SK-N-SH (cell line): ENCODE data around the gene ABCC5. TPM values are rescaled to one million over a fixed set of nuclear protein-coding genes. Genes with fewer than 3 reads are reported as not detected.

Experiments
- CTCF ChIA-PET: fragments of 300-600, 350-600 bp; formaldehyde crosslinking; extraction: SDS; loops from one replicate; lab custom pipeline; 2021; lab: Yijun Ruan, JAX
- POLR2A ChIA-PET: fragments of 350-600 bp; sonication (Branson Sonifier 250); formaldehyde crosslinking; extraction: SDS; loops from one replicate; lab custom pipeline; 2020; ENCODE audit warnings: antibody characterized with exemption, inconsistent platforms; lab: Yijun Ruan, JAX
- DNase-seq: peaks from one replicate; pipeline ENCODE4 v3.0.0; 2012
- H2AFZ ChIP-seq: fragments of 200-600 bp; sonication (generic); 2 replicates; pipeline ENCODE4 v1.8.1; 2016; ENCODE audit warnings: antibody characterized with exemption, mild to moderate bottlenecking, low read depth
- H3F3A ChIP-seq: fragments of 200-600 bp; sonication (generic); replicated peaks from 2 replicates; pipeline ENCODE3; 2016; ENCODE audit warnings: antibody characterized with exemption, mild to moderate bottlenecking; ENCODE audit not compliant: insufficient read depth
- H3K27ac ChIP-seq, 2 experiments: fragments of 200-500 bp in 1 of 2; fragments of 200-600 bp in 1 of 2; sonication (Bioruptor generic) in 1 of 2; sonication (generic), shearing (Covaris generic) in 1 of 2; 2 replicates each; pipeline versions ENCODE4 v1.5.1 to v1.6.1; 2014 to 2016; ENCODE audit warnings: low read depth in 2 of 2, inconsistent platforms in 1 of 2, low read length in 1 of 2, mild to moderate bottlenecking in 1 of 2, mixed read lengths in 1 of 2
- H3K27me3 ChIP-seq: fragments of 200-600 bp; sonication (generic), shearing (Covaris generic); 2 replicates; pipeline ENCODE4 v1.6.1; 2016; ENCODE audit warnings: mixed run types; ENCODE audit not compliant: insufficient read depth
- H3K36me3 ChIP-seq, 2 experiments: fragments of 200-500 bp in 1 of 2; fragments of 200-600 bp in 1 of 2; sonication (Bioruptor generic) in 1 of 2; sonication (generic) in 1 of 2; replicated peaks in 1 of 2; 2 replicates each; pipeline versions ENCODE3 to v1.5.1; 2014 to 2016; ENCODE audit warnings: low read length in 1 of 2, mild to moderate bottlenecking in 1 of 2; ENCODE audit not compliant: insufficient read depth in 2 of 2, control insufficient read depth in 1 of 2
- H3K4me1 ChIP-seq, 2 experiments: fragments of 200-500 bp in 1 of 2; fragments of 200-600 bp in 1 of 2; sonication (Bioruptor generic) in 1 of 2; sonication (generic), shearing (Covaris generic) in 1 of 2; 2 replicates each; pipeline versions ENCODE4 v1.5.1 to v1.6.1; 2014 to 2016; ENCODE audit warnings: low read depth in 1 of 2, low read length in 1 of 2, mixed run types in 1 of 2; ENCODE audit not compliant: insufficient read depth in 2 of 2, control insufficient read depth in 1 of 2
- H3K4me2 ChIP-seq: fragments of 200-600 bp; sonication (generic), shearing (Covaris generic); 2 replicates; pipeline ENCODE4 v1.6.1; 2017; ENCODE audit warnings: mixed run types
- H3K4me3 ChIP-seq, 2 experiments: fragments of 200-500 bp in 1 of 2; fragments of 200-600 bp in 1 of 2; sonication (Bioruptor generic) in 1 of 2; sonication (generic), shearing (Covaris generic) in 1 of 2; 2 replicates each; pipeline versions ENCODE4 v1.5.1 to v1.8.1; 2014 to 2016; ENCODE audit warnings: low read depth in 2 of 2, inconsistent platforms in 1 of 2, low read length in 1 of 2, mild to moderate bottlenecking in 1 of 2, mixed read lengths in 1 of 2, moderate library complexity in 1 of 2
- H3K79me2 ChIP-seq: fragments of 200-600 bp; sonication (generic); 2 replicates; pipeline ENCODE4 v1.8.1; 2017; ENCODE audit warnings: mild to moderate bottlenecking; ENCODE audit not compliant: insufficient read depth
- H3K9ac ChIP-seq: fragments of 200-600 bp; sonication (generic); 2 replicates; pipeline ENCODE4 v1.6.1; 2017; ENCODE audit warnings: mixed run types
- H3K9me2 ChIP-seq: fragments of 200-600 bp; sonication (generic); 2 replicates; pipeline ENCODE4 v1.6.1; 2017; ENCODE audit warnings: mixed run types
- H3K9me3 ChIP-seq: fragments of 200-600 bp; sonication (generic); 2 replicates; pipeline ENCODE4 v1.6.1; 2017; ENCODE audit warnings: mixed run types, mild to moderate bottlenecking, moderate library complexity
- H4K20me1 ChIP-seq: fragments of 200-600 bp; sonication (generic); 2 replicates; pipeline ENCODE4 v1.6.1; 2017; ENCODE audit warnings: mild to moderate bottlenecking, mixed run types; ENCODE audit not compliant: insufficient read depth
- FOXM1 ChIP-seq: IDR thresholded peaks from 2 replicates; pipeline ENCODE4 v1.4.0; 2012; ENCODE audit warnings: low read depth, mild to moderate bottlenecking
- GABPA ChIP-seq: IDR thresholded peaks from 2 replicates; pipeline ENCODE4 v1.4.0; 2012; ENCODE audit warnings: low read depth, mild to moderate bottlenecking
- GATA2 ChIP-seq: sonication (generic); formaldehyde crosslinking; IDR thresholded peaks from 2 replicates; pipeline ENCODE4 v1.5.0; 2020; ENCODE audit warnings: mild to moderate bottlenecking, missing genetic modification reagents
- JUND ChIP-seq: IDR thresholded peaks from 2 replicates; pipeline ENCODE4 v1.4.0; 2012
- MEF2A ChIP-seq: IDR thresholded peaks from 2 replicates; pipeline ENCODE4 v1.4.0; 2012; ENCODE audit warnings: low read depth, borderline replicate concordance
- RXRA ChIP-seq: IDR thresholded peaks from 2 replicates; pipeline ENCODE4 v1.4.0; 2012; ENCODE audit warnings: low read depth, mild to moderate bottlenecking, borderline replicate concordance
- SIN3A ChIP-seq: IDR thresholded peaks from 2 replicates; pipeline ENCODE4 v1.6.1; 2012; ENCODE audit warnings: low read depth, mild to moderate bottlenecking, low read length, moderate library complexity, borderline replicate concordance
- SMC3 ChIP-seq: IDR thresholded peaks from 2 replicates; pipeline ENCODE4 v1.6.1; 2012; ENCODE audit warnings: low read depth, low read length, improper control_type of control experiment
- TCF12 ChIP-seq: IDR thresholded peaks from 2 replicates; pipeline ENCODE4 v1.4.0; 2012
- YY1 ChIP-seq: IDR thresholded peaks from 2 replicates; pipeline ENCODE4 v1.4.0; 2012; ENCODE audit warnings: low read depth, mild to moderate bottlenecking
- WGBS: methylation state at CpG from one replicate; pipeline ENCODE4 v1.1.6; 2017; ENCODE audit warnings: low lambda C conversion rate; 5-methylcytosine and 5-hydroxymethylcytosine counted together
- polyA plus RNA-seq, 3 experiments: library from polyadenylated mRNA; depleted of rRNA; stranded (reverse); fragments of >200 nt; gene quantifications; 2 replicates each; pipeline ENCODE4 v1.2.3, GENCODE V29; 2012
- TF ChIP-seq, protein P1 (sequence below): IDR thresholded peaks from 2 replicates; pipeline ENCODE4 v1.4.0; 2012; ENCODE audit warnings: low read depth
- TF ChIP-seq, protein P2 (sequence below): IDR thresholded peaks from 2 replicates; pipeline ENCODE4 v1.6.1; 2012; ENCODE audit warnings: mild to moderate bottlenecking, low read depth, low read length, moderate library complexity
- TF ChIP-seq, protein P3 (sequence below): fragments of 150-350 bp; IDR thresholded peaks from 2 replicates; pipeline ENCODE4 v1.6.1; 2017; ENCODE audit warnings: antibody characterized with exemption, low read length, low read depth, borderline replicate concordance

Gene ABCC5
- polyA plus RNA-seq, 1 of the 3 experiments (the other 2 are of a cell fraction), result 25.9 TPM

DNA sequence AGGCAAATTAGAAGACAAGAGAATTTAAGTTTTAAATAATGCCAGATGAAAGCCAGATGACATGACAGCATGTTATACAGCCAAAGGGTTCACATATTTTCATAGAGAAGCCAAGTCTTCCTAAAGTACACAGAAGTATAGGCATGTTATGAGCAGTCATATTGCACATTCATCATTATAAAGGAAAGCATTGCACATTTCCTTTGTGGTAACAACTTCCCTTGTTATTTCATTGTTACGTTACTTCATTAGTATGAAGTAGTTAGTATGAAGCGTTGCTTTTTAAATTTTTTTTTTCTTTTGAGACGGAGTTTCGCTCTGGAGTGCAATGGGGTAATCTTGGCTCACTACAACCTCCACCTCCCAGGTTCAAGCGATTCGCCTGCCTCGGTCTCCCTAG is 4.6 kb upstream of the ABCC5 start (continued):
- TF ChIP-seq, protein P1, sequence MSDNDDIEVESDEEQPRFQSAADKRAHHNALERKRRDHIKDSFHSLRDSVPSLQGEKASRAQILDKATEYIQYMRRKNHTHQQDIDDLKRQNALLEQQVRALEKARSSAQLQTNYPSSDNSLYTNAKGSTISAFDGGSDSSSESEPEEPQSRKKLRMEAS, result no peak
- TF ChIP-seq SMC3 (no peak), FOXM1 (no peak), SIN3A (no peak)
- TF ChIP-seq, protein P2, sequence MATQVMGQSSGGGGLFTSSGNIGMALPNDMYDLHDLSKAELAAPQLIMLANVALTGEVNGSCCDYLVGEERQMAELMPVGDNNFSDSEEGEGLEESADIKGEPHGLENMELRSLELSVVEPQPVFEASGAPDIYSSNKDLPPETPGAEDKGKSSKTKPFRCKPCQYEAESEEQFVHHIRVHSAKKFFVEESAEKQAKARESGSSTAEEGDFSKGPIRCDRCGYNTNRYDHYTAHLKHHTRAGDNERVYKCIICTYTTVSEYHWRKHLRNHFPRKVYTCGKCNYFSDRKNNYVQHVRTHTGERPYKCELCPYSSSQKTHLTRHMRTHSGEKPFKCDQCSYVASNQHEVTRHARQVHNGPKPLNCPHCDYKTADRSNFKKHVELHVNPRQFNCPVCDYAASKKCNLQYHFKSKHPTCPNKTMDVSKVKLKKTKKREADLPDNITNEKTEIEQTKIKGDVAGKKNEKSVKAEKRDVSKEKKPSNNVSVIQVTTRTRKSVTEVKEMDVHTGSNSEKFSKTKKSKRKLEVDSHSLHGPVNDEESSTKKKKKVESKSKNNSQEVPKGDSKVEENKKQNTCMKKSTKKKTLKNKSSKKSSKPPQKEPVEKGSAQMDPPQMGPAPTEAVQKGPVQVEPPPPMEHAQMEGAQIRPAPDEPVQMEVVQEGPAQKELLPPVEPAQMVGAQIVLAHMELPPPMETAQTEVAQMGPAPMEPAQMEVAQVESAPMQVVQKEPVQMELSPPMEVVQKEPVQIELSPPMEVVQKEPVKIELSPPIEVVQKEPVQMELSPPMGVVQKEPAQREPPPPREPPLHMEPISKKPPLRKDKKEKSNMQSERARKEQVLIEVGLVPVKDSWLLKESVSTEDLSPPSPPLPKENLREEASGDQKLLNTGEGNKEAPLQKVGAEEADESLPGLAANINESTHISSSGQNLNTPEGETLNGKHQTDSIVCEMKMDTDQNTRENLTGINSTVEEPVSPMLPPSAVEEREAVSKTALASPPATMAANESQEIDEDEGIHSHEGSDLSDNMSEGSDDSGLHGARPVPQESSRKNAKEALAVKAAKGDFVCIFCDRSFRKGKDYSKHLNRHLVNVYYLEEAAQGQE, result no peak

DNA sequence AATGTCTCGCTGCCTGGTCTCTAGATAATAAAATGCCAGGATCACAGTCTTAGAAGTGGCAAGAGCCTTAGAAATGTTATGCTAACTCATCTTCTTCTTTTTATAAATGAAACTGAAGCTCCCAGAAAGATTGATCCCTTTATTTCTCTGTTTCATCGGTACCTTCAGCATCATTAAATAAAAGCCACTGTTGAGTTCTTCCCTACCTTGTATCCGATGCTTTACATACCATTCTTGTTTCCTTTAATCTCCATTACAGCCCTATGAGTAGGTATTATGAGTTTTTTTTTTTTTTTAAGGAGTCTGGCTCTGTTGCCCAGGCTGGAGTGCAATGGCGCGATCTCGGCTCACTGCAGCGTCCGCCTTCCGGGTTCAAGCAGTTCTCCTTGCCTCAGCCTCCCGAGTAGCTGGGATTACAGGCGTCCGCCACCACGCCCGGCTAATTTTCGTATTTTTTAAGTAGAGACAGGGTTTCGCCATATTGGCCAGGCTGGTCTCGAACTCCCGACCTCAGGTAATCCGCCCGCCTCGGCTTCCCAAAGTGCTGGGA is 815 bp upstream of the ABCC5 start:
- ChIA-PET POLR2A (no interaction called here), CTCF (interaction anchor here (0.8 to 5.3 kb wide), 14 partner anchors 8 to 266 kb away, joined by 3 to 55 read pairs (median 4); partner anchors contain the start of gene EIF2B5)
- peak overlapping the region; percentile 45 to 94; a peak in 3 of 4 replicates for H3K27ac ChIP-seq
- 93% methylated on average over 21 of the region's 21 CpGs for WGBS
- no peak for DNase-seq
- H3K9ac ChIP-seq, result peak overlapping the region; percentile 77
- H3K9me3 ChIP-seq, result no peaks in the 10 kb centered on the region
- no peaks in the 10 kb centered on the region for H3K9me2 ChIP-seq
- H2AFZ ChIP-seq, result peak overlapping the region; percentile 97
- no peaks in the 10 kb centered on the region for H4K20me1 ChIP-seq
- H3K4me2 ChIP-seq, result peak overlapping the region; percentile 93
- peak overlapping the region; percentile 99 to 100 for H3K4me3 ChIP-seq
- H3K36me3 ChIP-seq, result peaks cover 0 to 4% of the 10 kb centered on the region in 2 experiments
- peaks cover 11 to 22% of the 10 kb centered on the region in 2 experiments; a peak in 3 of 4 replicates for H3K4me1 ChIP-seq
- TF ChIP-seq JUND (no peak), TCF12 (no peak), GATA2 (CRISPR knock-in tag) (no peak), MEF2A (no peak), RXRA (no peak), YY1 (no peak), GABPA (no peak)
- TF ChIP-seq, protein P3, sequence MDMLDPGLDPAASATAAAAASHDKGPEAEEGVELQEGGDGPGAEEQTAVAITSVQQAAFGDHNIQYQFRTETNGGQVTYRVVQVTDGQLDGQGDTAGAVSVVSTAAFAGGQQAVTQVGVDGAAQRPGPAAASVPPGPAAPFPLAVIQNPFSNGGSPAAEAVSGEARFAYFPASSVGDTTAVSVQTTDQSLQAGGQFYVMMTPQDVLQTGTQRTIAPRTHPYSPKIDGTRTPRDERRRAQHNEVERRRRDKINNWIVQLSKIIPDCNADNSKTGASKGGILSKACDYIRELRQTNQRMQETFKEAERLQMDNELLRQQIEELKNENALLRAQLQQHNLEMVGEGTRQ, result no peak
- H3K79me2 ChIP-seq, result peaks cover 26% of the 10 kb centered on the region
- no peaks in the 10 kb centered on the region for H3K27me3 ChIP-seq
- no peaks in the 10 kb centered on the region for H3F3A ChIP-seq
